NB4 (cell line): Measurements from ENCODE around the gene NAA80.

Experiments used
- MYC ChIP-seq: IDR thresholded peaks from 2 replicates; pipeline ENCODE4 v1.6.1; 2011; ENCODE audit warnings: low read depth, low read length
- POLR2A ChIP-seq: IDR thresholded peaks from 2 replicates; pipeline ENCODE4 v1.6.1; 2011; ENCODE audit warnings: mild to moderate bottlenecking; ENCODE audit not compliant: insufficient read length; ENCODE audit errors: extremely low read depth
- TF ChIP-seq, protein P1 (sequence below): IDR thresholded peaks from one replicate; pipeline ENCODE4 v1.5.1; 2012; ENCODE audit warnings: low read depth, low read length
- TF ChIP-seq, protein P2 (sequence below): IDR thresholded peaks from 2 replicates; pipeline ENCODE4 v1.6.1; 2011; ENCODE audit warnings: low read depth, low read length

DNA sequence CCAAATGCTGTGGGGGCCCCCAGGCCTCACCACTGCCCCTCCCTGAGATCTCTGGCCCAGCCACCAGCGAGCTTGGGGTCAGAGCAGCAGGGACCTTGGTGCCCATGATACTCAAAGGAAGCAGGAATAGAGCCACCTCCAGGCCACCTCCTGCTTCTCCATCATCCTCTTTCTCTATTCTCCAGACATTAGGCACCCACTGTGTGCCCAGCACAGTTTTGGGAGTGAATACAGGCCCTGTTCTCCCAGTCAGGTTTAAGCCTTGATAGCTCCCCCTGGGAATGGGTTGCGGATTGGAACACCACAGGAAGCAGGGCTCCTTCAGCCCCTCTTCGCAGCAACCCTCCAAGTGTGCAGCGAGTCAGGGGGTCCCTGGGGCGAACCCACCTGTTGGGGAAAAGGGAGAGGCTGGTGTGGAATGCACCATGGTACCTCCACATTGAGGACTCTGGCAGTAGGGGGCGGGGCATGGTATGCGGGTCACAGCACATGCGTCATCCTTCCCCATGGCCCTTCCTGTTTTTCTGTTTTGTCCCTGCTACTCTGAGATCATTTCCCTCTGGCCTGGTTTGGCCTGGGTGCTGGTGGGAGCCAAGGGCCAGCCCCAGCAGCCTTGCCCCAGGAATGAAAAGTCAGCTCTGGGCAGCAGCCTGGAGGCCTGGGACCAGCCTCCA, 44.5 kb downstream of the NAA80 start:
- TF ChIP-seq, protein P1, sequence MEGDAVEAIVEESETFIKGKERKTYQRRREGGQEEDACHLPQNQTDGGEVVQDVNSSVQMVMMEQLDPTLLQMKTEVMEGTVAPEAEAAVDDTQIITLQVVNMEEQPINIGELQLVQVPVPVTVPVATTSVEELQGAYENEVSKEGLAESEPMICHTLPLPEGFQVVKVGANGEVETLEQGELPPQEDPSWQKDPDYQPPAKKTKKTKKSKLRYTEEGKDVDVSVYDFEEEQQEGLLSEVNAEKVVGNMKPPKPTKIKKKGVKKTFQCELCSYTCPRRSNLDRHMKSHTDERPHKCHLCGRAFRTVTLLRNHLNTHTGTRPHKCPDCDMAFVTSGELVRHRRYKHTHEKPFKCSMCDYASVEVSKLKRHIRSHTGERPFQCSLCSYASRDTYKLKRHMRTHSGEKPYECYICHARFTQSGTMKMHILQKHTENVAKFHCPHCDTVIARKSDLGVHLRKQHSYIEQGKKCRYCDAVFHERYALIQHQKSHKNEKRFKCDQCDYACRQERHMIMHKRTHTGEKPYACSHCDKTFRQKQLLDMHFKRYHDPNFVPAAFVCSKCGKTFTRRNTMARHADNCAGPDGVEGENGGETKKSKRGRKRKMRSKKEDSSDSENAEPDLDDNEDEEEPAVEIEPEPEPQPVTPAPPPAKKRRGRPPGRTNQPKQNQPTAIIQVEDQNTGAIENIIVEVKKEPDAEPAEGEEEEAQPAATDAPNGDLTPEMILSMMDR = no peak
- no peak for TF ChIP-seq POLR2A
- TF ChIP-seq, protein P2, sequence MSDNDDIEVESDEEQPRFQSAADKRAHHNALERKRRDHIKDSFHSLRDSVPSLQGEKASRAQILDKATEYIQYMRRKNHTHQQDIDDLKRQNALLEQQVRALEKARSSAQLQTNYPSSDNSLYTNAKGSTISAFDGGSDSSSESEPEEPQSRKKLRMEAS = no peak
- TF ChIP-seq MYC = no peak
